ENCODE measurements around the gene SRR. TPM values are rescaled to one million over a fixed set of nuclear protein-coding genes. Genes with fewer than 3 reads are reported as not detected.

SRR gene
- total and polyA plus RNA-seq, 2 donors (not counting 3 experiments of a cell fraction or from before 2014, with no cell fraction given), result 13.7 to 20.1 TPM

DNA sequence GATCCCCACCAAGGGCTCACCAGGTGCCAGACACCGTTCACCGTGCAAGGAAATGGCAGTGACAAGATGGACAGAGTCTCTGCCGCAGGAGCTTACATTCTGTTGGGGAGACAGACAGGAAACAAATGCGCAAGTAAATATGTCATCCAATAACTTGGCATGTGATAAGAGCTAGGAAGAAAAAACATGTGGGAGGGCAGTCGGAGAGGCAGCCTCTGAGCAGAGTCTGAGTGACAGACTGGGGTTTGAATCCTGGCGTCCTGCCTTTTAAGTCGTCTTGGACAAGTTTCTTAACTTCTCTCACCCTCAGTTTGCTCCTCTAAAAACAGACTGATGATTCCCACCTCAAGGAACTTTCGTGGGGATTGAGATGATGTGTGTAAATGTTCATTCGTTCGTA lies 40.8 kb downstream of the SRR start:
- no peak overlapping the region for H3K27ac ChIP-seq (ENCODE audit: insufficient read depth, low read depth, low read length)
- no peak overlapping the region for H2AFZ ChIP-seq (ENCODE audit: low read depth, low read length)
- H3K4me2 ChIP-seq (ENCODE audit: insufficient read depth, low read length), result no peak overlapping the region
- peaks cover 0 to 11% of the 10 kb centered on the region in 2 experiments for H3K36me3 ChIP-seq (ENCODE audit: control insufficient read depth in 2 of 2, extremely low read depth in 1 of 2, insufficient read depth in 2 of 2, low read length in 2 of 2)
- ChIA-PET POLR2A (interaction anchor here (1.6 kb wide), 1 partner anchor 8 kb away, joined by 4 read pairs; the partner anchor contains the start of gene TSR1), CTCF (interaction anchor here (1.1 kb wide), 1 partner anchor 15 kb away, joined by 3 read pairs; no protein-coding TSS in a partner anchor)
- TF ChIP-seq JUN (IDR thresholded peaks at IDR 0.05; ENCODE audit: borderline replicate concordance, insufficient read depth, insufficient read length, low read depth) (no peak), MYC (IDR thresholded peaks at IDR 0.05; ENCODE audit: low read depth, low read length) (no peak)
- dilution Hi-C loops (cut with MboI; ENCODE audit: extremely low pct_ligation_motif_present, low sequenced_read_pairs), result no loop called here
- no TSS peak for BruUV-seq (replicated peaks)
- no peaks in the 10 kb centered on the region for H3K9me1 ChIP-seq (replicated peaks; ENCODE audit: control insufficient read depth, extremely low read depth, insufficient read depth, low read length)
- FAIRE-seq (no peak), DNase-seq (ENCODE audit: low read depth, low spot score) (no peak)
- H3K9ac ChIP-seq (replicated peaks; ENCODE audit: extremely low read depth, insufficient read depth, low read length), result no peak overlapping the region
- H3K9me3 ChIP-seq (replicated peaks; ENCODE audit: control insufficient read depth, insufficient read depth, low read length), result no peaks in the 10 kb centered on the region
- H3K27me3 ChIP-seq (ENCODE audit: control insufficient read depth in 2 of 2, insufficient read depth in 2 of 2, low read length in 2 of 2), result no peaks in the 10 kb centered on the region
- H4K20me1 ChIP-seq (replicated peaks; ENCODE audit: control insufficient read depth, extremely low read depth, insufficient read depth, low read length), result no peaks in the 10 kb centered on the region
- intact Hi-C loops (cut with micrococcal nuclease), result no loop called here
- H3K4me3 ChIP-seq (replicated peaks in 1 of 3; ENCODE audit: insufficient read depth in 1 of 3, low read depth in 1 of 3, low read length in 3 of 3), result no peak overlapping the region
- H3K79me2 ChIP-seq (ENCODE audit: control insufficient read depth, insufficient read depth, low read length), result no peaks in the 10 kb centered on the region
- H3K4me1 ChIP-seq (ENCODE audit: control insufficient read depth, extremely low read depth, insufficient read depth, low read length), result no peaks in the 10 kb centered on the region

- Histone ChIP-seq H4K20me1 (replicated peaks; ENCODE audit: control insufficient read depth, extremely low read depth, insufficient read depth, low read length) (no peaks in the 10 kb centered on the region), H3K9ac (replicated peaks; ENCODE audit: extremely low read depth, insufficient read depth, low read length) (no peak overlapping the region), H3K4me3 (replicated peaks in 1 of 3; ENCODE audit: insufficient read depth in 1 of 3, low read depth in 1 of 3, low read length in 3 of 3) (no peak overlapping the region), H3K4me2 (ENCODE audit: insufficient read depth, low read length) (no peak overlapping the region), H3K4me1 (ENCODE audit: control insufficient read depth, extremely low read depth, insufficient read depth, low read length) (no peaks in the 10 kb centered on the region), H3K9me1 (replicated peaks; ENCODE audit: control insufficient read depth, extremely low read depth, insufficient read depth, low read length) (no peaks in the 10 kb centered on the region), H3K9me3 (replicated peaks; ENCODE audit: control insufficient read depth, insufficient read depth, low read length) (no peaks in the 10 kb centered on the region), H3K27ac (ENCODE audit: insufficient read depth, low read depth, low read length) (no peak overlapping the region), H2AFZ (ENCODE audit: low read depth, low read length) (no peak overlapping the region), H3K27me3 (ENCODE audit: control insufficient read depth in 2 of 2, insufficient read depth in 2 of 2, low read length in 2 of 2) (no peaks in the 10 kb centered on the region), H3K79me2 (ENCODE audit: control insufficient read depth, insufficient read depth, low read length) (no peaks in the 10 kb centered on the region), H3K36me3 (ENCODE audit: control insufficient read depth in 2 of 2, extremely low read depth in 1 of 2, insufficient read depth in 2 of 2, low read length in 2 of 2) (peaks cover 0 to 11% of the 10 kb centered on the region in 2 experiments)
- DNase-seq (ENCODE audit: low read depth, low spot score) (no peak), FAIRE-seq (no peak)
- dilution Hi-C loops (cut with MboI; ENCODE audit: extremely low pct_ligation_motif_present, low sequenced_read_pairs), result no loop called here
- ChIA-PET CTCF (no interaction called here), POLR2A (interaction anchor here (0.7 kb wide), 1 partner anchor 300 kb away, joined by 4 read pairs; no protein-coding TSS in a partner anchor)
- intact Hi-C loops (cut with micrococcal nuclease), result no loop called here
- no TSS peak for BruUV-seq (replicated peaks)
- TF ChIP-seq CTCF (IDR thresholded peaks at IDR 0.05; ENCODE audit: extremely low read depth in 1 of 2, insufficient read depth in 1 of 2, low read depth in 1 of 2, low read length in 2 of 2) (no peak), JUN (IDR thresholded peaks at IDR 0.05; ENCODE audit: borderline replicate concordance, insufficient read depth, insufficient read length, low read depth) (no peak), EZH2 (IDR thresholded peaks at IDR 0.05; ENCODE audit: borderline replicate concordance, low read depth, low read length, severe bottlenecking) (no peak), GATA2 (IDR thresholded peaks at IDR 0.05; ENCODE audit: insufficient read depth, insufficient read length, low read depth, low read length) (no peak), POLR2A (IDR thresholded peaks at IDR 0.05; ENCODE audit: low read depth, low read length) (no peak), FOS (IDR thresholded peaks at IDR 0.05; ENCODE audit: borderline replicate concordance, insufficient read depth, low read length) (no peak), MYC (IDR thresholded peaks at IDR 0.05; ENCODE audit: low read depth, low read length) (no peak), POLR2AphosphoS5 (IDR thresholded peaks at IDR 0.05; ENCODE audit: insufficient read depth, low read depth, low read length) (no peak), MAX (IDR thresholded peaks at IDR 0.05; ENCODE audit: insufficient read depth, insufficient read length) (no peak)
Measured at GRCh38 chr17:2346475-2346874, 42.7 kb downstream of the SRR start.

All from endothelial cell of umbilical vein (primary cell).